Spleen (tissue), 11 donors: Measurements from ENCODE around the gene CAMTA1. TPM values are rescaled to one million over a fixed set of nuclear protein-coding genes. Genes with fewer than 3 reads are reported as not detected.

Source experiments
- DNase-seq: peaks from one replicate; pipeline ENCODE4 v3.0.0-alpha.2; 2020
- H3K27ac ChIP-seq, 8 donors: fragments of 200-600 bp; sonication (generic) in 7 of 8; 1 replicate in 4 of 8; 2 replicates in 4 of 8; pipeline versions ENCODE4 v1.5.0 to v1.8.0; 2016 to 2021; ENCODE audit warnings: inconsistent platforms in 4 of 8, mild to moderate bottlenecking in 4 of 8, moderate library complexity in 1 of 8
- H3K27me3 ChIP-seq, 7 donors: fragments of 200-600 bp; sonication (generic) in 6 of 7; replicated peaks in 1 of 7; 1 replicate in 4 of 7; 2 replicates in 3 of 7; pipeline versions ENCODE4 v1.5.0 to v1.8.0; 2016 to 2021; ENCODE audit warnings: inconsistent platforms in 3 of 7, mild to moderate bottlenecking in 1 of 7
- H3K36me3 ChIP-seq, 6 donors: fragments of 200-600 bp; sonication (generic) in 5 of 6; 1 replicate in 4 of 6; 2 replicates in 2 of 6; pipeline versions ENCODE4 v1.5.0 to v1.8.0; 2016 to 2021; ENCODE audit warnings: inconsistent platforms in 2 of 6
- H3K4me1 ChIP-seq, 6 donors: fragments of 200-600 bp; sonication (generic) in 5 of 6; 1 replicate in 3 of 6; 2 replicates in 3 of 6; pipeline versions ENCODE4 v1.5.0 to v1.8.0; 2016 to 2021; ENCODE audit warnings: inconsistent platforms in 3 of 6
- H3K4me3 ChIP-seq, 8 donors: fragments of 200-600 bp; sonication (generic) in 7 of 8; 1 replicate in 4 of 8; 2 replicates in 4 of 8; pipeline versions ENCODE4 v1.5.0 to v1.8.0; 2016 to 2021; ENCODE audit warnings: inconsistent platforms in 4 of 8, mild to moderate bottlenecking in 4 of 8, moderate library complexity in 2 of 8
- H3K9me3 ChIP-seq, 8 donors: fragments of 200-600 bp; sonication (generic) in 7 of 8; 1 replicate in 4 of 8; 2 replicates in 4 of 8; pipeline versions ENCODE4 v1.5.0 to v1.8.0; 2016 to 2021; ENCODE audit warnings: inconsistent platforms in 4 of 8
- POLR2A ChIP-seq, 3 donors: fragments of 450-650 bp; IDR thresholded peaks; one replicate each; pipeline ENCODE4 v1.5.1; 2017; ENCODE audit warnings: antibody characterized with exemption in 3 of 3, mild to moderate bottlenecking in 1 of 3
- POLR2AphosphoS5 ChIP-seq, 3 donors: sonication (generic); formaldehyde crosslinking; IDR thresholded peaks; one replicate each; pipeline ENCODE4 v1.5.1; 2017; ENCODE audit warnings: antibody characterized with exemption in 3 of 3
- WGBS, 5 donors: extraction: QIAGEN DNeasy Blood & Tissue Kit in 3 of 5; methylation state at CpG; one replicate each; pipeline versions ENCODE4 v1.1.5 to v1.1.7; 2013 to 2018; 5-methylcytosine and 5-hydroxymethylcytosine counted together
- intact Hi-C: fragments of 100-400 bp; cut with DNase I; formaldehyde crosslinking; loops from one replicate; pipeline ENCODE4 v1.15.0; 2023; ENCODE audit warnings: low total_unique reads
- polyA plus RNA-seq, 3 donors: library from polyadenylated mRNA; stranded (reverse); fragments of 200-250 nt; gene quantifications; one replicate each; pipeline ENCODE4 v1.2.1, GENCODE V29; 2013
- total RNA-seq, 7 donors: library from RNA; depleted of rRNA in 3 of 7; stranded (reverse); fragments of >200 nt in 3 of 7; fragmentation: NEBNext Ultra II Directional in 4 of 7; extraction: Animal tissue kit (Norgen Biotek cat#: 25700) in 4 of 7; gene quantifications; one replicate each; pipeline versions ENCODE4 v1.1.0 to v1.2.1, GENCODE V29; 2016 to 2021
- TF ChIP-seq, protein P1 (sequence below), 11 experiments: fragments of 200-600 bp in 7 of 11; fragments of 450-650 bp in 4 of 11; sonication (generic) in 4 of 11; IDR thresholded peaks in 8 of 11; conservative IDR thresholded peaks in 3 of 11; 1 replicate in 7 of 11; 2 replicates in 4 of 11; pipeline versions ENCODE4 v1.4.0 to v1.8.0; 2016 to 2021; ENCODE audit warnings: antibody characterized with exemption in 11 of 11, inconsistent platforms in 4 of 11, mild to moderate bottlenecking in 1 of 11
- donor health status: healthy with polysubstance abuse.
- donor health status: DM: no; HTN: no; CAD: no; lungs with moderate emphysema.
- donor health status: DM: no; HTN: no; CAD: no.
- donor health status: Bipolar disorder and iron deficiency.
- donor health status: healthy.
- donor health status: DM: no; HTN: no; CAD: no.
- donor health status: DM: yes; HTN: yes; CAD: no.

The CAMTA1 gene
- total and polyA plus RNA-seq, 10 donors: 53.0 to 106 (median 77.3) TPM

DNA sequence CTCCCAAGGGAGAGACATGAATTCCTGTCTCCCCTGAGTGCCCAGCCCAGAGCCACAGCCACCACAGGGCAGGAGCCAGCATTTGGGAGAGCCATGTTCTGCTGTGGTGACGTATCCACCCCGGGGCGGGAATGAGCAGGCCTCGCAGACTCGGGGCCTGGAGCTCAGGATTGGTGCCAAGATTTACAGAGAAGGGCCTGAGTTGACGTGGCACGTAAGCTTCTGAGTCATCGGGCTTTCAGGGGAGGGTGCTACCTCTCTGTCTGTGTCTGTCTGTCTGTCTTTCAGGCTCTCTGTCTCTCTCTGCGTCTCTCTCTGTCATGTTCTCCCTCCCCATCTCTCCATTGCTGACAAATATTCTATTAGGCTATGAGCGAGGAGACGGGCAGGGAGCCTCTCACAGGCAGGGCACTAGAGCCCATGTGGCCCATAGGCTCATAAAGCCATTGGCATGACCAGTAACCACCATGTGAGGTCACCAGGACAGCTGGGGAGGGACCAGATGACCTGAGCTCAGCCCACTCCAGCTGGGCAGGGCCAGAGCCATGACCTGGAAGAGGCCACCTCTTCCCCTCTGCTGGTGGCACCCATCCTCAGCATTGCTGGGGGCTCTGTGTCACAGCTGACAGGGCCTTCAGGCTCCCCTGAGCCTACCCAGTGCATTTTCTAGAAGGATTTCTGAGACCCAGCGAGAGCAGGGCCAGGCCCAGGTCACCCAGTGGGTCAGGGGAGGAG lies 685.8 kb downstream of the CAMTA1 start:
- H3K36me3 ChIP-seq: no peaks in the 10 kb centered on the region
- no peak overlapping the region for H3K4me3 ChIP-seq
- H3K4me1 ChIP-seq: peaks cover 7 to 44% (median 30%) of the 10 kb centered on the region in 6 donors
- no peaks in the 10 kb centered on the region for H3K27me3 ChIP-seq
- 44 to 76% (median 74%) methylated on average over 12 of the region's 12 CpGs for WGBS, 5 donors
- peak overlapping the region; percentile 48 to 87 (median 80) for H3K27ac ChIP-seq
- intact Hi-C loops: no loop called here
- H3K9me3 ChIP-seq: no peaks in the 10 kb centered on the region
- DNase-seq: no peak
- TF ChIP-seq, protein P1, sequence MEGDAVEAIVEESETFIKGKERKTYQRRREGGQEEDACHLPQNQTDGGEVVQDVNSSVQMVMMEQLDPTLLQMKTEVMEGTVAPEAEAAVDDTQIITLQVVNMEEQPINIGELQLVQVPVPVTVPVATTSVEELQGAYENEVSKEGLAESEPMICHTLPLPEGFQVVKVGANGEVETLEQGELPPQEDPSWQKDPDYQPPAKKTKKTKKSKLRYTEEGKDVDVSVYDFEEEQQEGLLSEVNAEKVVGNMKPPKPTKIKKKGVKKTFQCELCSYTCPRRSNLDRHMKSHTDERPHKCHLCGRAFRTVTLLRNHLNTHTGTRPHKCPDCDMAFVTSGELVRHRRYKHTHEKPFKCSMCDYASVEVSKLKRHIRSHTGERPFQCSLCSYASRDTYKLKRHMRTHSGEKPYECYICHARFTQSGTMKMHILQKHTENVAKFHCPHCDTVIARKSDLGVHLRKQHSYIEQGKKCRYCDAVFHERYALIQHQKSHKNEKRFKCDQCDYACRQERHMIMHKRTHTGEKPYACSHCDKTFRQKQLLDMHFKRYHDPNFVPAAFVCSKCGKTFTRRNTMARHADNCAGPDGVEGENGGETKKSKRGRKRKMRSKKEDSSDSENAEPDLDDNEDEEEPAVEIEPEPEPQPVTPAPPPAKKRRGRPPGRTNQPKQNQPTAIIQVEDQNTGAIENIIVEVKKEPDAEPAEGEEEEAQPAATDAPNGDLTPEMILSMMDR (IDR thresholded peaks at IDR 0.05 in 8 of 11, conservative IDR thresholded peaks at IDR 0.05 in 3 of 11): no peak
- TF ChIP-seq POLR2A (IDR thresholded peaks at IDR 0.05): no peak
- TF ChIP-seq POLR2AphosphoS5 (IDR thresholded peaks at IDR 0.05): peak in 1 of 3 donors; percentile 32

DNA sequence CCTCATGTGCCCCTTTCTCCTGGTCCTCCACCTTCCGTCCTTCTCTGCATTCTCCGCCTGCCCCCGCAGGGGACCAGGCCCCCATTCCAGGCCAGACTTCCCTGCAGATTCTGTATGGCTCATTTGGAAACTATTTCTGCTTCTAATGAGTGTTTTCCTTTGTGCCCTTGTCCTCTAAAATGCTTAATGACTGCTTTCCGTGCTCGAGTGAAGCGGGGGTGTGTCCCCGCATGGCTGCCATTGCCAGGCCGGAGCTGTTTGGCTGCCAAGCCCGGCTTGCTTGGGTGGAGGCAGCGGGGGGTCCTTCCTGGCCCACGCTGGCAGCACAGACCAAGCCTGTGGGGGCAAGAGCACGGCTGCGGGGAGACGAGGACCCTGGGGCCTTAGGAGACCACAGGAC lies 686.6 kb downstream of the CAMTA1 start:
- Histone ChIP-seq H3K4me1 (peaks cover 7 to 44% (median 30%) of the 10 kb centered on the region in 6 donors), H3K27me3 (no peaks in the 10 kb centered on the region), H3K9me3 (no peaks in the 10 kb centered on the region), H3K36me3 (no peaks in the 10 kb centered on the region), H3K4me3 (no peak overlapping the region), H3K27ac (peak overlapping the region; percentile 48 to 87 (median 80))
- DNase-seq: no peak
- 52 to 72% (median 58%) methylated on average over 14 of the region's 14 CpGs for WGBS, 5 donors
- TF ChIP-seq, protein P1 (IDR thresholded peaks at IDR 0.05 in 8 of 11, conservative IDR thresholded peaks at IDR 0.05 in 3 of 11): no peak
- TF ChIP-seq POLR2AphosphoS5 (IDR thresholded peaks at IDR 0.05) (peak; percentile 73 to 80 (median 76)), POLR2A (IDR thresholded peaks at IDR 0.05) (no peak)
- intact Hi-C loops: no loop called here

DNA sequence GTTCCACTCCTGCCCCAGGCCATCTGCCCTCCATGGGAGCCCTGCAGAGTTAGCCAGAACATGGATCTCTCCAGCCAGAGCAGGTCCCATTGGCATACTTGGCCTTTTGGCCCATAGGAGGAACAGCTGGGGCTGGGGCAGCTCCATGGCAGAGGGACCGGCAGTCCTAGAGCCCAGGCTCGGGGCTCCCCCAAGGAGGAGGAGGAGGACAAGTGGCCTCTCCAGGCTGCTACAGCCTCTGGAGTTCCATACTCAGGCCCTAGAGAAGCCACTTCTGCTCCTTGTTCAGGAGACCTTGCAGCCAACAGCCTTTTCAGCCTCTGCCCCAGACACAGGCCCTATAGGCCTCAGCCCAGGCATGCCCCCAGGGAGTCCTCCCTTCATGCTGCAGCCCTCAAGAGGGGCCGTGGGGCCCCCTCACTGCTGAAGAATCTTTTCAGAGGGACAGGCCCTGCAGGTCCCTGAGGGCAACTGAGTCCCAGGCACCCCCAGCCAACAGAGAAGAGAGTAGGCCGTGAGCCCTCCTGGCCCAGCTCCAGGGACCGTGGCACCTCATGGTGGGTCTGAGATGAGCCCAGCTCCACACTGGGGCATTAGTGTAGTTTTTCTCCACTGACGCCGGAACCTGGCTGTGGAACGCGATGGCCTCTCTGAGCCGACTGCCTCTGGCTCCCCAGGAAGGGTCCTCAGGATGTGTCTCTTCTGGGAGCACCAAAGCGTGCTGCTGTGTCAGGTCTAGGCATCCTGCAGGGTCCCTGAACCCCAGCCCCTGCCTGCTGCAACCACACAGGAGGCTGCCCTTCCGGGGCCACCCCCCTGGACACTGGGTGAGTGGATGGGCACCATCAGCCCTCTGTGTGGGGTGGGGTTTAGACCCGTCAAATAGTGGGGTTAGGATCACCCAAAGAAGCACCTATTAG lies 688.2 kb downstream of the CAMTA1 start:
- no peaks in the 10 kb centered on the region for H3K27me3 ChIP-seq
- intact Hi-C loops: no loop called here
- no peaks in the 10 kb centered on the region for H3K36me3 ChIP-seq
- H3K4me1 ChIP-seq: peaks cover 7 to 44% (median 30%) of the 10 kb centered on the region in 6 donors
- peak overlapping the region in 4 of 8 donors; percentile 78 to 87 (median 82) for H3K27ac ChIP-seq
- no peak for DNase-seq
- TF ChIP-seq, protein P1 (IDR thresholded peaks at IDR 0.05 in 8 of 11, conservative IDR thresholded peaks at IDR 0.05 in 3 of 11): no peak
- no peaks in the 10 kb centered on the region for H3K9me3 ChIP-seq
- no peak overlapping the region for H3K4me3 ChIP-seq
- WGBS, 5 donors: 83 to 94% (median 92%) methylated on average over 12 to 13 of the region's 13 CpGs

DNA sequence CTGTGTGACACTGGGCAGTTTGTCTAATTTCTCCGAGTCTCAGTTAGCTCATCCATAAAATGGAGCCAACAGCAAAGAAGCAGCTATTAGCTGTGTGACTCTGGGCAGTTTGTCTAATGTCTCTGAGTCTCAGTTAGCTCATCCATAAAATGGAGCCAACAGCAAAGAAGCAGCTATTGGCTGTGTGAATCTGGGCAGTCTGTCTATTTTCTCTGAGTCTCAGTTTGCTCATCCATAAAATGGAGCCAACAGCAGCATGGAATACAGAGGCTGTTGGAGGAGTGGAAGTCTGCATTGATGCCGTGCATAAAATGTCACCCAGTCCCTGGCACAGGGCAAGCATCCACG lies 688.9 kb downstream of the CAMTA1 start:
- H3K4me1 ChIP-seq: peaks cover 7 to 40% (median 28%) of the 10 kb centered on the region in 6 donors
- DNase-seq: no peak

More for the DNA sequence above, 688.9 kb downstream of the CAMTA1 start:
- Histone ChIP-seq H3K36me3 (no peaks in the 10 kb centered on the region), H3K27me3 (no peaks in the 10 kb centered on the region), H3K9me3 (no peaks in the 10 kb centered on the region), H3K27ac (peak overlapping the region in 1 of 8 donors; percentile 3), H3K4me3 (no peak overlapping the region)
- intact Hi-C loops: no loop called here
- whole genome bisulfite sequencing, 5 donors: 84 to 92% (median 90%) methylated on average over 3 of the region's 3 CpGs
- TF ChIP-seq, protein P1 (IDR thresholded peaks at IDR 0.05 in 8 of 11, conservative IDR thresholded peaks at IDR 0.05 in 3 of 11): no peak
- no peak for TF ChIP-seq POLR2AphosphoS5 (IDR thresholded peaks at IDR 0.05)
- TF ChIP-seq POLR2A (IDR thresholded peaks at IDR 0.05): no peak
